ENCODE measurements around the gene TST. TPM values are rescaled to one million over a fixed set of nuclear protein-coding genes. Genes with fewer than 3 reads are reported as not detected.

Gene TST
- total RNA-seq, 1 experiment from 2014 or later, result 16.2 TPM

GRCh38 chr22:37027556-37027955 is 8.3 kb upstream of the TST start:
- peaks cover 40% of the 10 kb centered on the region for H3K36me3 Mint-ChIP-seq (ENCODE audit: insufficient read depth, unreplicated experiment)
- ChIA-PET CTCF (no interaction called here), POLR2A (no interaction called here)
- no peak for TF ChIP-seq CTCF (IDR thresholded peaks at IDR 0.05; ENCODE audit: unreplicated experiment)
- no peaks in the 10 kb centered on the region for H3K27me3 Mint-ChIP-seq (ENCODE audit: insufficient read depth, unreplicated experiment)
- peaks cover 11% of the 10 kb centered on the region for H3K4me1 Mint-ChIP-seq (ENCODE audit: insufficient read depth, unreplicated experiment)
- BruUV-seq (replicated peaks), result no TSS peak
- H3K27ac Mint-ChIP-seq (ENCODE audit: low read depth, unreplicated experiment), result no peak overlapping the region
- H3K9me3 Mint-ChIP-seq (ENCODE audit: unreplicated experiment), result no peaks in the 10 kb centered on the region
- DNase-seq (ENCODE audit: unreplicated experiment), result no peak
- no peak overlapping the region for H3K4me3 Mint-ChIP-seq (ENCODE audit: unreplicated experiment)
- intact Hi-C loops (cut with micrococcal nuclease), result no loop called here

GRCh38 chr22:37026325-37026724 is 7.1 kb upstream of the TST start:
- H3K27me3 Mint-ChIP-seq (ENCODE audit: insufficient read depth, unreplicated experiment), result no peaks in the 10 kb centered on the region
- intact Hi-C loops (cut with micrococcal nuclease), result no loop called here
- no peak overlapping the region for H3K27ac Mint-ChIP-seq (ENCODE audit: low read depth, unreplicated experiment)
- POLR2A ChIA-PET, result no interaction called here
- peaks cover 40% of the 10 kb centered on the region for H3K36me3 Mint-ChIP-seq (ENCODE audit: insufficient read depth, unreplicated experiment)
- BruUV-seq (replicated peaks), result no TSS peak
- no peak for TF ChIP-seq CTCF (IDR thresholded peaks at IDR 0.05; ENCODE audit: unreplicated experiment)
- no peak overlapping the region for H3K4me3 Mint-ChIP-seq (ENCODE audit: unreplicated experiment)
- no peaks in the 10 kb centered on the region for H3K9me3 Mint-ChIP-seq (ENCODE audit: unreplicated experiment)
- CTCF ChIA-PET, result interaction anchor here (1.2 kb wide), 2 partner anchors 49 to 170 kb away, joined by 4 read pairs; no protein-coding TSS in a partner anchor
- no peak for DNase-seq (ENCODE audit: unreplicated experiment)
- H3K4me1 Mint-ChIP-seq (ENCODE audit: insufficient read depth, unreplicated experiment), result peaks cover 15% of the 10 kb centered on the region

- ChIA-PET POLR2A (no interaction called here), CTCF (interaction anchor here (1.1 to 1.2 kb wide), 2 partner anchors 18 to 170 kb away, joined by 4 read pairs; no protein-coding TSS in a partner anchor)
- H3K36me3 Mint-ChIP-seq (ENCODE audit: insufficient read depth, unreplicated experiment), result peaks cover 39% of the 10 kb centered on the region
- peak overlapping the region; percentile 61 for H3K27ac Mint-ChIP-seq (ENCODE audit: low read depth, unreplicated experiment)
- TF ChIP-seq CTCF (IDR thresholded peaks at IDR 0.05; ENCODE audit: unreplicated experiment), result no peak
- no peak for DNase-seq (ENCODE audit: unreplicated experiment)
- no TSS peak for BruUV-seq (replicated peaks)
- no peaks in the 10 kb centered on the region for H3K9me3 Mint-ChIP-seq (ENCODE audit: unreplicated experiment)
- no peaks in the 10 kb centered on the region for H3K27me3 Mint-ChIP-seq (ENCODE audit: insufficient read depth, unreplicated experiment)
- intact Hi-C loops (cut with micrococcal nuclease), result no loop called here
- H3K4me1 Mint-ChIP-seq (ENCODE audit: insufficient read depth, unreplicated experiment), result peaks cover 15% of the 10 kb centered on the region
- no peak overlapping the region for H3K4me3 Mint-ChIP-seq (ENCODE audit: unreplicated experiment)
Measured at GRCh38 chr22:37025500-37026070, 6.3 kb upstream of the TST start.

GRCh38 chr22:37024339-37025157 is 5.3 kb upstream of the TST start:
- Mint-ChIP-seq H3K4me1 (ENCODE audit: insufficient read depth, unreplicated experiment) (peaks cover 15% of the 10 kb centered on the region), H3K27ac (ENCODE audit: low read depth, unreplicated experiment) (peak overlapping the region; percentile 61), H3K4me3 (ENCODE audit: unreplicated experiment) (no peak overlapping the region), H3K9me3 (ENCODE audit: unreplicated experiment) (no peaks in the 10 kb centered on the region), H3K36me3 (ENCODE audit: insufficient read depth, unreplicated experiment) (peaks cover 32% of the 10 kb centered on the region), H3K27me3 (ENCODE audit: insufficient read depth, unreplicated experiment) (no peaks in the 10 kb centered on the region)
- BruUV-seq (replicated peaks), result no TSS peak
- intact Hi-C loops (cut with micrococcal nuclease), result no loop called here
- TF ChIP-seq CTCF (IDR thresholded peaks at IDR 0.05; ENCODE audit: unreplicated experiment), result no peak
- no peak for DNase-seq (ENCODE audit: unreplicated experiment)
- ChIA-PET CTCF (interaction anchor here (1.1 kb wide), 1 partner anchor 19 kb away, joined by 4 read pairs; no protein-coding TSS in a partner anchor), POLR2A (no interaction called here)

Data from MCF 10A (cell line).